Activated CD4-positive, alpha-beta memory T cell treated with anti-CD3 and anti-CD28 coated beads, Interleukin-2, amount 10 ng/mL, durations not matched to agents 7 days and 5 days (primary cell): ENCODE measurements around the gene MARCOL. TPM values are rescaled to one million over a fixed set of nuclear protein-coding genes. Genes with fewer than 3 reads are reported as not detected.

Source experiments
- CTCF ChIA-PET: fragments of 350-600 bp; sonication (Branson Sonifier 250); formaldehyde crosslinking; loops from one replicate; lab custom pipeline; 2021; ENCODE audit warnings: antibody characterized with exemption, inconsistent platforms; lab: Charles Lee
- POLR2A ChIA-PET: fragments of 350-600 bp; sonication (Branson Sonifier 250); formaldehyde crosslinking; loops from one replicate; lab custom pipeline; 2021; ENCODE audit warnings: antibody characterized with exemption; lab: Charles Lee
- DNase-seq: peaks from one replicate; pipeline ENCODE4 v3.0.0-alpha.2; 2020
- H3K27ac Mint-ChIP-seq: one replicate; pipeline ENCODE4 v1.8.0; 2021; ENCODE audit warnings: mild to moderate bottlenecking, mixed read lengths
- H3K27me3 Mint-ChIP-seq: one replicate; pipeline ENCODE4 v1.8.0; 2021; ENCODE audit warnings: mixed read lengths
- H3K36me3 Mint-ChIP-seq: one replicate; pipeline ENCODE4 v1.8.0; 2021; ENCODE audit warnings: low read depth, mixed read lengths
- H3K4me1 Mint-ChIP-seq: one replicate; pipeline ENCODE4 v1.8.0; 2021; ENCODE audit warnings: mixed read lengths
- H3K4me3 Mint-ChIP-seq: one replicate; pipeline ENCODE4 v1.8.0; 2021; ENCODE audit warnings: mild to moderate bottlenecking, mixed read lengths
- H3K9me3 Mint-ChIP-seq: one replicate; pipeline ENCODE4 v1.8.0; 2021; ENCODE audit warnings: mixed read lengths
- total RNA-seq, 2 experiments: library from RNA; stranded (reverse); gene quantifications; one replicate each; pipeline ENCODE4 v1.2.3, GENCODE V29; 2021

Gene MARCOL
- total RNA-seq: not detected

- CTCF ChIA-PET: no interaction called here
- DNase-seq: no peak
Observed at GRCh38 chr5:148238418-148238794, at the start of gene MARCOL. TSS of gene MARCOL (plus strand) at chr5:148238525. CDS start at chr5:148238598, 73 bp downstream.

GRCh38 chr5:148191010-148191409 is 47.3 kb upstream of the MARCOL start:
- no peaks in the 10 kb centered on the region for H3K9me3 Mint-ChIP-seq
- no peaks in the 10 kb centered on the region for H3K36me3 Mint-ChIP-seq
- peaks cover 5% of the 10 kb centered on the region for H3K4me1 Mint-ChIP-seq
- no peak for DNase-seq
- ChIA-PET CTCF (no interaction called here), POLR2A (no interaction called here)
- peaks cover 6% of the 10 kb centered on the region for H3K27me3 Mint-ChIP-seq
- H3K27ac Mint-ChIP-seq: no peak overlapping the region
- H3K4me3 Mint-ChIP-seq: no peak overlapping the region

More at GRCh38 chr5:148238418-148238794, at the start of gene MARCOL:
- Mint-ChIP-seq H3K27me3 (no peaks in the 10 kb centered on the region), H3K27ac (no peak within 1 kb of the TSS), H3K4me1 (no peaks in the 10 kb centered on the region), H3K9me3 (no peaks in the 10 kb centered on the region), H3K4me3 (no peak within 1 kb of the TSS), H3K36me3 (no peaks in the 10 kb centered on the region)
- POLR2A ChIA-PET: no interaction called here

GRCh38 chr5:148193202-148193601 is 45.1 kb upstream of the MARCOL start:
- ChIA-PET CTCF (no interaction called here), POLR2A (no interaction called here)
- no peaks in the 10 kb centered on the region for H3K36me3 Mint-ChIP-seq

GRCh38 chr5:148201151-148201550 is 37.2 kb upstream of the MARCOL start:
- H3K36me3 Mint-ChIP-seq: no peaks in the 10 kb centered on the region
- H3K9me3 Mint-ChIP-seq: no peaks in the 10 kb centered on the region
- peaks cover 1% of the 10 kb centered on the region for H3K4me1 Mint-ChIP-seq
- H3K27me3 Mint-ChIP-seq: peaks cover 9% of the 10 kb centered on the region
- no peak for DNase-seq
- H3K4me3 Mint-ChIP-seq: no peak overlapping the region
- no peak overlapping the region for H3K27ac Mint-ChIP-seq
- ChIA-PET CTCF (no interaction called here), POLR2A (no interaction called here)

More at GRCh38 chr5:148193202-148193601, 45.1 kb upstream of the MARCOL start:
- Mint-ChIP-seq H3K4me1 (no peaks in the 10 kb centered on the region), H3K4me3 (no peak overlapping the region), H3K9me3 (no peaks in the 10 kb centered on the region), H3K27ac (no peak overlapping the region), H3K27me3 (peaks cover 2% of the 10 kb centered on the region)
- no peak for DNase-seq

- Mint-ChIP-seq H3K36me3 (no peaks in the 10 kb centered on the region), H3K27ac (no peak within 1 kb of the TSS), H3K4me3 (no peak within 1 kb of the TSS), H3K4me1 (peaks cover 1% of the 10 kb centered on the region), H3K27me3 (peaks cover 9% of the 10 kb centered on the region), H3K9me3 (no peaks in the 10 kb centered on the region)
- POLR2A ChIA-PET: no interaction called here
- no peak for DNase-seq
- CTCF ChIA-PET: no interaction called here
Observed at GRCh38 chr5:148202531-148203203, 35.7 kb upstream of the MARCOL start, which contains the start of gene SPINK6. TSS of gene SPINK6 (plus strand) at chr5:148203042. CDS start at chr5:148203097, 55 bp downstream.

GRCh38 chr5:148205044-148205806 is 33.1 kb upstream of the MARCOL start:
- ChIA-PET POLR2A (no interaction called here), CTCF (no interaction called here)
- Mint-ChIP-seq H3K9me3 (no peaks in the 10 kb centered on the region), H3K36me3 (no peaks in the 10 kb centered on the region), H3K27me3 (peaks cover 1% of the 10 kb centered on the region), H3K4me1 (peaks cover 1% of the 10 kb centered on the region), H3K27ac (no peak overlapping the region), H3K4me3 (no peak overlapping the region)
- no peak for DNase-seq

- Mint-ChIP-seq H3K4me1 (peaks cover 1% of the 10 kb centered on the region), H3K27me3 (peaks cover 1% of the 10 kb centered on the region), H3K27ac (no peak overlapping the region), H3K36me3 (no peaks in the 10 kb centered on the region), H3K9me3 (no peaks in the 10 kb centered on the region), H3K4me3 (no peak overlapping the region)
- CTCF ChIA-PET: no interaction called here
- no peak for DNase-seq
- POLR2A ChIA-PET: no interaction called here
Observed at GRCh38 chr5:148205865-148206264, 32.5 kb upstream of the MARCOL start.

- Mint-ChIP-seq H3K27ac (no peak overlapping the region), H3K9me3 (no peaks in the 10 kb centered on the region), H3K27me3 (no peaks in the 10 kb centered on the region), H3K36me3 (no peaks in the 10 kb centered on the region), H3K4me1 (no peaks in the 10 kb centered on the region), H3K4me3 (no peak overlapping the region)
- ChIA-PET CTCF (no interaction called here), POLR2A (no interaction called here)
- no peak for DNase-seq
Observed at GRCh38 chr5:148206620-148207019, 31.7 kb upstream of the MARCOL start.

- H3K9me3 Mint-ChIP-seq: no peaks in the 10 kb centered on the region
- DNase-seq: no peak
- no peak overlapping the region for H3K4me3 Mint-ChIP-seq
- no peaks in the 10 kb centered on the region for H3K27me3 Mint-ChIP-seq
- ChIA-PET POLR2A (no interaction called here), CTCF (no interaction called here)
- H3K4me1 Mint-ChIP-seq: no peaks in the 10 kb centered on the region
- no peak overlapping the region for H3K27ac Mint-ChIP-seq
- H3K36me3 Mint-ChIP-seq: no peaks in the 10 kb centered on the region
Observed at GRCh38 chr5:148208226-148208625, 30.1 kb upstream of the MARCOL start.

GRCh38 chr5:148209151-148209770 is 29.1 kb upstream of the MARCOL start:
- DNase-seq: no peak
- H3K9me3 Mint-ChIP-seq: no peaks in the 10 kb centered on the region
- ChIA-PET POLR2A (no interaction called here), CTCF (no interaction called here)
- no peaks in the 10 kb centered on the region for H3K27me3 Mint-ChIP-seq
- no peaks in the 10 kb centered on the region for H3K36me3 Mint-ChIP-seq
- no peak overlapping the region for H3K4me3 Mint-ChIP-seq
- H3K27ac Mint-ChIP-seq: no peak overlapping the region
- no peaks in the 10 kb centered on the region for H3K4me1 Mint-ChIP-seq

- ChIA-PET CTCF (interaction anchor here (0.9 kb wide), 1 partner anchor 516 kb away, joined by 3 read pairs; no protein-coding TSS in a partner anchor), POLR2A (no interaction called here)
Observed at GRCh38 chr5:148214665-148215185, 23.6 kb upstream of the MARCOL start.

GRCh38 chr5:148221508-148221907 is 16.8 kb upstream of the MARCOL start:
- ChIA-PET POLR2A (no interaction called here), CTCF (no interaction called here)
- no peaks in the 10 kb centered on the region for H3K9me3 Mint-ChIP-seq
- H3K27me3 Mint-ChIP-seq: peaks cover 3% of the 10 kb centered on the region
- no peaks in the 10 kb centered on the region for H3K4me1 Mint-ChIP-seq
- no peaks in the 10 kb centered on the region for H3K36me3 Mint-ChIP-seq
- no peak overlapping the region for H3K27ac Mint-ChIP-seq
- no peak for DNase-seq
- no peak overlapping the region for H3K4me3 Mint-ChIP-seq

More at GRCh38 chr5:148214665-148215185, 23.6 kb upstream of the MARCOL start:
- H3K27ac Mint-ChIP-seq: no peak overlapping the region
- H3K36me3 Mint-ChIP-seq: no peaks in the 10 kb centered on the region
- no peaks in the 10 kb centered on the region for H3K9me3 Mint-ChIP-seq
- H3K27me3 Mint-ChIP-seq: no peaks in the 10 kb centered on the region
- H3K4me1 Mint-ChIP-seq: no peaks in the 10 kb centered on the region
- DNase-seq: no peak
- H3K4me3 Mint-ChIP-seq: no peak overlapping the region

- H3K4me3 Mint-ChIP-seq: no peak overlapping the region
- H3K36me3 Mint-ChIP-seq: no peaks in the 10 kb centered on the region
- no peaks in the 10 kb centered on the region for H3K9me3 Mint-ChIP-seq
- POLR2A ChIA-PET: no interaction called here
- H3K27me3 Mint-ChIP-seq: peaks cover 3% of the 10 kb centered on the region
- CTCF ChIA-PET: no interaction called here
- H3K4me1 Mint-ChIP-seq: no peaks in the 10 kb centered on the region
- no peak overlapping the region for H3K27ac Mint-ChIP-seq
- no peak for DNase-seq
Observed at GRCh38 chr5:148224117-148224742, 14.1 kb upstream of the MARCOL start.
